HepG2 (cell line): Measurements from ENCODE around the gene GPN1. TPM values are rescaled to one million over a fixed set of nuclear protein-coding genes. Genes with fewer than 3 reads are reported as not detected.

Source experiments
- ATAC-seq: fragments of 200-7000 bp; cut with Tn5 transposase; 3 replicates; pipeline ENCODE4 v1.9.1; 2020; ENCODE audit warnings: mild to moderate bottlenecking, moderate library complexity
- BruUV-seq: library from RNA; stranded (reverse); fragments of 400-500 nt; replicated peaks from 2 replicates; lab custom pipeline; 2021; lab: Mats Ljungman, UMichigan
- CTCF ChIA-PET: fragments of 300-600 bp; formaldehyde crosslinking; extraction: SDS; loops from one replicate; lab custom pipeline; 2021; ENCODE audit warnings: low total read pairs, inconsistent platforms, low intra/inter-chr PET ratio; lab: Yijun Ruan, JAX
- POLR2A ChIA-PET: fragments of 350-600 bp; sonication (Branson Sonifier 250); formaldehyde crosslinking; loops from one replicate; lab custom pipeline; 2020; ENCODE audit warnings: antibody characterized with exemption, inconsistent platforms; lab: Yijun Ruan, JAX
- DNase-seq: peaks from one replicate; pipeline ENCODE4 v3.0.0-alpha.2; 2015; ENCODE audit warnings: low spot score
- FAIRE-seq: peaks from 3 replicates; lab custom pipeline; 2011; peaks lifted over from hg19 to GRCh38; lab: Jason Lieb, UNC
- H2AFZ ChIP-seq: one replicate; pipeline ENCODE4 v1.6.1; 2011; ENCODE audit warnings: low read length, inconsistent platforms
- H3K27ac ChIP-seq: fragments of 300-600 bp; 3 replicates; pipeline ENCODE4 v1.8.0; 2011; ENCODE audit warnings: mixed run types, mild to moderate bottlenecking, mixed read lengths, low read length, inconsistent platforms; ENCODE audit not compliant: insufficient read depth; ENCODE audit errors: extremely low read length
- H3K27me3 ChIP-seq, 2 experiments: fragments of 200-600 bp in 1 of 2; 2 replicates in 1 of 2; 3 replicates in 1 of 2; pipeline versions ENCODE4 v1.6.0 to v1.8.0; 2011; ENCODE audit warnings: low read length in 2 of 2, mild to moderate bottlenecking in 2 of 2, moderate library complexity in 2 of 2, inconsistent platforms in 1 of 2; ENCODE audit not compliant: insufficient read depth in 2 of 2, control insufficient read depth in 1 of 2
- H3K36me3 ChIP-seq, 2 experiments: fragments of 200-600 bp in 1 of 2; replicated peaks in 1 of 2; 2 replicates in 1 of 2; 3 replicates in 1 of 2; pipeline versions ENCODE4 v1.5.1 to v1.8.0; 2011; ENCODE audit warnings: low read length in 2 of 2, inconsistent platforms in 1 of 2; ENCODE audit not compliant: insufficient read depth in 2 of 2, control insufficient read depth in 1 of 2
- H3K4me1 ChIP-seq: 2 replicates; pipeline ENCODE4 v1.5.1; 2012; ENCODE audit warnings: low read length, inconsistent platforms; ENCODE audit not compliant: insufficient read depth
- H3K4me2 ChIP-seq: 2 replicates; pipeline ENCODE4 v1.6.0; 2011; ENCODE audit warnings: low read depth, low read length, inconsistent platforms
- H3K4me3 ChIP-seq, 3 experiments: fragments of 200-600 bp in 1 of 3; sonication (generic), shearing (Covaris generic) in 1 of 3; replicated peaks in 1 of 3; 2 replicates each; pipeline ENCODE4 v1.5.1; 2011 to 2016; ENCODE audit warnings: low read length in 3 of 3, inconsistent platforms in 2 of 3, low read depth in 2 of 3, mild to moderate bottlenecking in 2 of 3, control low read depth in 1 of 3, mixed read lengths in 1 of 3; ENCODE audit not compliant: insufficient read depth in 1 of 3
- H3K79me2 ChIP-seq: one replicate; pipeline ENCODE4 v1.6.1; 2011; ENCODE audit warnings: low read length, inconsistent platforms; ENCODE audit not compliant: insufficient read depth
- H3K9ac ChIP-seq: 2 replicates; pipeline ENCODE4 v1.6.0; 2011; ENCODE audit warnings: mild to moderate bottlenecking, low read depth, low read length, inconsistent platforms; ENCODE audit not compliant: insufficient read depth
- H3K9me3 ChIP-seq: 2 replicates; pipeline ENCODE4 v1.5.1; 2012; ENCODE audit warnings: mild to moderate bottlenecking, low read length
- H4K20me1 ChIP-seq: 2 replicates; pipeline ENCODE4 v1.6.0; 2011; ENCODE audit warnings: inconsistent platforms, mild to moderate bottlenecking, low read length, moderate library complexity; ENCODE audit not compliant: insufficient read depth
- NFATC3 ChIP-seq: sonication (generic); formaldehyde crosslinking; IDR thresholded peaks from 2 replicates; pipeline ENCODE4 v1.5.1; 2020; ENCODE audit warnings: mild to moderate bottlenecking, missing genetic modification reagents
- PRPF4 ChIP-seq: fragments of 200-400 bp; formaldehyde crosslinking; IDR thresholded peaks from 2 replicates; pipeline ENCODE4 v1.6.1; 2016; ENCODE audit warnings: low read length, low read depth; ENCODE audit not compliant: poor library complexity, severe bottlenecking
- RBM22 ChIP-seq: fragments of 200-400 bp; formaldehyde crosslinking; optimal IDR thresholded peaks from 2 replicates; pipeline ENCODE3; 2017; ENCODE audit warnings: mild to moderate bottlenecking, low read length, moderate library complexity
- ZNF34 ChIP-seq: sonication (generic); formaldehyde crosslinking; IDR thresholded peaks from 2 replicates; pipeline ENCODE4 v1.4.0; 2020; ENCODE audit warnings: mild to moderate bottlenecking, missing genetic modification reagents, borderline replicate concordance
- ZNF644 ChIP-seq: IDR thresholded peaks from 2 replicates; pipeline ENCODE4 v1.6.1; 2016; ENCODE audit warnings: low read depth
- in situ Hi-C: cut with HindIII; loops from 2 replicates; pipeline ENCODE4 v1.10.0; 2017; ENCODE audit warnings: low pct_unique_long_range_greater_than_20kb; ENCODE audit not compliant: extremely low pct_ligation_motif_present
- intact Hi-C: fragments of 100-400 bp; cut with micrococcal nuclease; formaldehyde crosslinking; loops from one replicate; pipeline ENCODE4 v1.10.0; 2022; ENCODE audit not compliant: unreplicated experiment
- polyA plus RNA-seq, 8 experiments: library from polyadenylated mRNA; depleted of rRNA in 3 of 8; stranded (reverse) in 7 of 8; unstranded in 1 of 8; fragments of >200 nt; fragmentation: Illumina TruSeq in 4 of 8; extraction: Trizol in 4 of 8; gene quantifications; 2 replicates each; pipeline versions ENCODE4 v1.2.1 to v1.2.3, GENCODE V29; 2011 to 2016; ENCODE audit warnings: low read depth in 4 of 8, missing spikeins in 1 of 8, mixed read lengths in 1 of 8; ENCODE audit not compliant: insufficient read depth in 1 of 8
- total RNA-seq, 5 experiments: library from RNA; depleted of rRNA; stranded (reverse); fragments of >200 nt; fragmentation: Illumina TruSeq; extraction: Trizol; gene quantifications; 2 replicates each; pipeline ENCODE4 v1.2.3, GENCODE V29; 2016; ENCODE audit warnings: low read depth in 1 of 5
- TF ChIP-seq, protein P1 (sequence below), 2 experiments: sonication (generic) in 1 of 2; formaldehyde crosslinking in 1 of 2; IDR thresholded peaks; 2 replicates each; pipeline versions ENCODE4 v1.6.1 to v1.9.0; 2014 to 2022; ENCODE audit warnings: antibody characterized with exemption in 1 of 2, borderline replicate concordance in 1 of 2, inconsistent platforms in 1 of 2, low read depth in 1 of 2, missing genetic modification reagents in 1 of 2

Gene GPN1
- total and polyA plus RNA-seq, 2 of the 13 experiments (the other 11 are each of a cell fraction or from before 2014, with no cell fraction given) = 54.5 to 62.7 TPM

DNA sequence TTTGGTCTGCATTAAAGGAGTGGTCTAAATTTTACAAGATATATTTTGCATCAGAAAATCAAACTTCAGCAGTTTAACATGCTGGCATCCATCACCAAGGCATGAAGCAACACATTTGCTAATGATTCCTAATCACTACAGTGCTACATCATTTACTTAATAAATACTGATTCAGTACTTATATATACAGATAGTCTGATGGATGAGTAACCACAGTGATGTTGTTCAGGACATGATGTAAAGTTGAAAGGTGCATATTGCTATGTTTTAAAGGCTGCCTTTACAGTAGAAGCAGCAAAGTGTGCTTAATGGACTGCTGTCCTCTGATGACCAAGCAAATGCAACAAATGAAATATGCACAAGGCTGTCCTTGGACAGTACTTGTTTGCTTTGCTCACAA, 23.5 kb downstream of the GPN1 start:
- DNase-seq = no peak
- no peak for ATAC-seq
- in situ Hi-C loops (no loop called here), intact Hi-C loops (no loop called here)
- H4K20me1 ChIP-seq = no peaks in the 10 kb centered on the region
- H3K9ac ChIP-seq = no peak overlapping the region
- POLR2A ChIA-PET = interaction anchor here (1.4 to 1.6 kb wide), 2 partner anchors 11 to 29 kb away, joined by 4 to 5 read pairs; partner anchors contain the start of genes SLC4A1AP and SUPT7L
- H3K4me1 ChIP-seq = no peaks in the 10 kb centered on the region
- no peaks in the 10 kb centered on the region for H3K27me3 ChIP-seq
- BruUV-seq = no TSS peak
- CTCF ChIA-PET = no interaction called here
- no peak overlapping the region for H3K4me2 ChIP-seq
- no peaks in the 10 kb centered on the region for H3K9me3 ChIP-seq
- TF ChIP-seq RBM22 (peak; percentile 79), PRPF4 (no peak), NFATC3 (CRISPR knock-in tag) (no peak), ZNF34 (CRISPR knock-in tag) (no peak), ZNF644 (CRISPR knock-in tag) (no peak)
- TF ChIP-seq, protein P1, sequence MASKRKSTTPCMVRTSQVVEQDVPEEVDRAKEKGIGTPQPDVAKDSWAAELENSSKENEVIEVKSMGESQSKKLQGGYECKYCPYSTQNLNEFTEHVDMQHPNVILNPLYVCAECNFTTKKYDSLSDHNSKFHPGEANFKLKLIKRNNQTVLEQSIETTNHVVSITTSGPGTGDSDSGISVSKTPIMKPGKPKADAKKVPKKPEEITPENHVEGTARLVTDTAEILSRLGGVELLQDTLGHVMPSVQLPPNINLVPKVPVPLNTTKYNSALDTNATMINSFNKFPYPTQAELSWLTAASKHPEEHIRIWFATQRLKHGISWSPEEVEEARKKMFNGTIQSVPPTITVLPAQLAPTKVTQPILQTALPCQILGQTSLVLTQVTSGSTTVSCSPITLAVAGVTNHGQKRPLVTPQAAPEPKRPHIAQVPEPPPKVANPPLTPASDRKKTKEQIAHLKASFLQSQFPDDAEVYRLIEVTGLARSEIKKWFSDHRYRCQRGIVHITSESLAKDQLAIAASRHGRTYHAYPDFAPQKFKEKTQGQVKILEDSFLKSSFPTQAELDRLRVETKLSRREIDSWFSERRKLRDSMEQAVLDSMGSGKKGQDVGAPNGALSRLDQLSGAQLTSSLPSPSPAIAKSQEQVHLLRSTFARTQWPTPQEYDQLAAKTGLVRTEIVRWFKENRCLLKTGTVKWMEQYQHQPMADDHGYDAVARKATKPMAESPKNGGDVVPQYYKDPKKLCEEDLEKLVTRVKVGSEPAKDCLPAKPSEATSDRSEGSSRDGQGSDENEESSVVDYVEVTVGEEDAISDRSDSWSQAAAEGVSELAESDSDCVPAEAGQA (IDR thresholded peaks at IDR 0.05; ENCODE audit: low read depth) = no peak
- TF ChIP-seq, protein P1 (CRISPR knock-in tag; IDR thresholded peaks at IDR 0.05; ENCODE audit: borderline replicate concordance) = no peak
- H3K27ac ChIP-seq = no peak overlapping the region
- no peak overlapping the region for H3K4me3 ChIP-seq
- FAIRE-seq = no peak
- H3K79me2 ChIP-seq = no peaks in the 10 kb centered on the region
- H3K36me3 ChIP-seq = peaks cover 40 to 91% of the 10 kb centered on the region in 2 experiments
- H2AFZ ChIP-seq = no peak overlapping the region
